Spleen (tissue), 11 donors: ENCODE data around the gene HSD17B12. TPM values are rescaled to one million over a fixed set of nuclear protein-coding genes. Genes with fewer than 3 reads are reported as not detected.

ENCODE experiments used
- DNase-seq: peaks from one replicate; pipeline ENCODE4 v3.0.0-alpha.2; 2020
- H3K27ac ChIP-seq, 8 donors: fragments of 200-600 bp; sonication (generic) in 7 of 8; 1 replicate in 4 of 8; 2 replicates in 4 of 8; pipeline versions ENCODE4 v1.5.0 to v1.8.0; 2016 to 2021; ENCODE audit warnings: inconsistent platforms in 4 of 8, mild to moderate bottlenecking in 4 of 8, moderate library complexity in 1 of 8
- H3K27me3 ChIP-seq, 7 donors: fragments of 200-600 bp; sonication (generic) in 6 of 7; replicated peaks in 1 of 7; 1 replicate in 4 of 7; 2 replicates in 3 of 7; pipeline versions ENCODE4 v1.5.0 to v1.8.0; 2016 to 2021; ENCODE audit warnings: inconsistent platforms in 3 of 7, mild to moderate bottlenecking in 1 of 7
- H3K36me3 ChIP-seq, 6 donors: fragments of 200-600 bp; sonication (generic) in 5 of 6; 1 replicate in 4 of 6; 2 replicates in 2 of 6; pipeline versions ENCODE4 v1.5.0 to v1.8.0; 2016 to 2021; ENCODE audit warnings: inconsistent platforms in 2 of 6
- H3K4me1 ChIP-seq, 6 donors: fragments of 200-600 bp; sonication (generic) in 5 of 6; 1 replicate in 3 of 6; 2 replicates in 3 of 6; pipeline versions ENCODE4 v1.5.0 to v1.8.0; 2016 to 2021; ENCODE audit warnings: inconsistent platforms in 3 of 6
- H3K4me3 ChIP-seq, 8 donors: fragments of 200-600 bp; sonication (generic) in 7 of 8; 1 replicate in 4 of 8; 2 replicates in 4 of 8; pipeline versions ENCODE4 v1.5.0 to v1.8.0; 2016 to 2021; ENCODE audit warnings: inconsistent platforms in 4 of 8, mild to moderate bottlenecking in 4 of 8, moderate library complexity in 2 of 8
- H3K9me3 ChIP-seq, 8 donors: fragments of 200-600 bp; sonication (generic) in 7 of 8; 1 replicate in 4 of 8; 2 replicates in 4 of 8; pipeline versions ENCODE4 v1.5.0 to v1.8.0; 2016 to 2021; ENCODE audit warnings: inconsistent platforms in 4 of 8
- POLR2A ChIP-seq, 3 donors: fragments of 450-650 bp; IDR thresholded peaks; one replicate each; pipeline ENCODE4 v1.5.1; 2017; ENCODE audit warnings: antibody characterized with exemption in 3 of 3, mild to moderate bottlenecking in 1 of 3
- POLR2AphosphoS5 ChIP-seq, 3 donors: sonication (generic); formaldehyde crosslinking; IDR thresholded peaks; one replicate each; pipeline ENCODE4 v1.5.1; 2017; ENCODE audit warnings: antibody characterized with exemption in 3 of 3
- WGBS, 5 donors: extraction: QIAGEN DNeasy Blood & Tissue Kit in 3 of 5; methylation state at CpG; one replicate each; pipeline versions ENCODE4 v1.1.5 to v1.1.7; 2013 to 2018; 5-methylcytosine and 5-hydroxymethylcytosine counted together
- intact Hi-C: fragments of 100-400 bp; cut with DNase I; formaldehyde crosslinking; loops from one replicate; pipeline ENCODE4 v1.15.0; 2023; ENCODE audit warnings: low total_unique reads
- polyA plus RNA-seq, 3 donors: library from polyadenylated mRNA; stranded (reverse); fragments of 200-250 nt; gene quantifications; one replicate each; pipeline ENCODE4 v1.2.1, GENCODE V29; 2013
- small RNA-seq, 4 donors: library from RNA; depleted of rRNA; stranded (forward); fragments of <200 nt; gene quantifications; one replicate each; pipeline ENCODE3, GENCODE V24; 2016
- total RNA-seq, 7 donors: library from RNA; depleted of rRNA in 3 of 7; stranded (reverse); fragments of >200 nt in 3 of 7; fragmentation: NEBNext Ultra II Directional in 4 of 7; extraction: Animal tissue kit (Norgen Biotek cat#: 25700) in 4 of 7; gene quantifications; one replicate each; pipeline versions ENCODE4 v1.1.0 to v1.2.1, GENCODE V29; 2016 to 2021
- TF ChIP-seq, protein P1 (sequence below), 11 experiments: fragments of 200-600 bp in 7 of 11; fragments of 450-650 bp in 4 of 11; sonication (generic) in 4 of 11; IDR thresholded peaks in 8 of 11; conservative IDR thresholded peaks in 3 of 11; 1 replicate in 7 of 11; 2 replicates in 4 of 11; pipeline versions ENCODE4 v1.4.0 to v1.8.0; 2016 to 2021; ENCODE audit warnings: antibody characterized with exemption in 11 of 11, inconsistent platforms in 4 of 11, mild to moderate bottlenecking in 1 of 11
- donor health status: healthy with polysubstance abuse.
- donor health status: DM: no; HTN: no; CAD: no; lungs with moderate emphysema.
- donor health status: DM: no; HTN: no; CAD: no.
- donor health status: Bipolar disorder and iron deficiency.
- donor health status: healthy.
- donor health status: DM: no; HTN: no; CAD: no.
- donor health status: DM: yes; HTN: yes; CAD: no.

Gene HSD17B12
- total and polyA plus RNA-seq, 10 donors, result 17.5 to 80.0 (median 56.3) TPM

DNA sequence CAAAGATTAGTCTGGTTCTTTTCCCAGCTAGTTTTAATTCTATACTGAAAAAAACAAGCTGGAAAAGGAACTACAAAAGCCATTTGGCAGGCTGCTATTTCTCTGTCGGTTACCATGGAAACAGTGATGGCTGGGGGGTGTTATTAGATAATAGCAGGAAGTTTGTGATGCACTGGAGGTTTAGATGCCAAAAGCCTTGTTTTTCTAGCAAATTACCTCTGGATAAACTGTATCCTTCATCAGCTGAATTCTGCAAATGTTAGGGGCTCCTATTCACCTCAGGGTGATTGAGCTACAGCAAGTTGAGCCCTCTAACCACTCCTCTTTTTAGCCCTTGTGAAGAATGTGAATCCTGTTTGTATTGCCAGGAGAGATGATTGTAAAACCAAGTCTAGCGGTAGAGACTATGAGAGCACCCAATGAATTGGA, 225.3 kb downstream of the HSD17B12 start:
- H3K4me3 ChIP-seq, result no peak overlapping the region
- 74 to 88% (median 79%) methylated on average over 2 of the region's 2 CpGs for WGBS, 5 donors
- TF ChIP-seq POLR2AphosphoS5 (IDR thresholded peaks at IDR 0.05) (no peak), POLR2A (IDR thresholded peaks at IDR 0.05) (no peak)
- TF ChIP-seq, protein P1, sequence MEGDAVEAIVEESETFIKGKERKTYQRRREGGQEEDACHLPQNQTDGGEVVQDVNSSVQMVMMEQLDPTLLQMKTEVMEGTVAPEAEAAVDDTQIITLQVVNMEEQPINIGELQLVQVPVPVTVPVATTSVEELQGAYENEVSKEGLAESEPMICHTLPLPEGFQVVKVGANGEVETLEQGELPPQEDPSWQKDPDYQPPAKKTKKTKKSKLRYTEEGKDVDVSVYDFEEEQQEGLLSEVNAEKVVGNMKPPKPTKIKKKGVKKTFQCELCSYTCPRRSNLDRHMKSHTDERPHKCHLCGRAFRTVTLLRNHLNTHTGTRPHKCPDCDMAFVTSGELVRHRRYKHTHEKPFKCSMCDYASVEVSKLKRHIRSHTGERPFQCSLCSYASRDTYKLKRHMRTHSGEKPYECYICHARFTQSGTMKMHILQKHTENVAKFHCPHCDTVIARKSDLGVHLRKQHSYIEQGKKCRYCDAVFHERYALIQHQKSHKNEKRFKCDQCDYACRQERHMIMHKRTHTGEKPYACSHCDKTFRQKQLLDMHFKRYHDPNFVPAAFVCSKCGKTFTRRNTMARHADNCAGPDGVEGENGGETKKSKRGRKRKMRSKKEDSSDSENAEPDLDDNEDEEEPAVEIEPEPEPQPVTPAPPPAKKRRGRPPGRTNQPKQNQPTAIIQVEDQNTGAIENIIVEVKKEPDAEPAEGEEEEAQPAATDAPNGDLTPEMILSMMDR (IDR thresholded peaks at IDR 0.05 in 8 of 11, conservative IDR thresholded peaks at IDR 0.05 in 3 of 11), result no peak
- intact Hi-C loops, result no loop called here
- H3K27ac ChIP-seq, result peak overlapping the region in 7 of 8 donors; percentile 21 to 72 (median 56)
- no peaks in the 10 kb centered on the region for H3K9me3 ChIP-seq
- peaks cover 0 to 22% (median 10%) of the 10 kb centered on the region in 6 donors for H3K4me1 ChIP-seq
- H3K27me3 ChIP-seq, result no peaks in the 10 kb centered on the region
- DNase-seq, result no peak
- peaks cover 0 to 100% (median 43%) of the 10 kb centered on the region in 6 donors for H3K36me3 ChIP-seq

Small RNAs within 50 kb of the gene (small RNA-seq; reads per million reads assigned to genes)
- gene PHBP2 (0 reads per million in 4 donors), gene RPL23AP63 (0 reads per million in 4 donors)

Other genes with a start within 250 kb of the HSD17B12 start
- gene ALKBH3, start 200.1 kb downstream of the HSD17B12 start, total RNA-seq, result 10 to 100 TPM; 21.6 to 42.2 (median 31.7) TPM
- 10 to 100 TPM; 28.2 to 36.6 (median 33.5) TPM for gene ALKBH3, start 200.1 kb downstream of the HSD17B12 start, polyA plus RNA-seq